Loucy (cell line): ENCODE results near the gene MTURN.

Source experiments
- H2AFZ ChIP-seq: fragments of 200-600 bp; sonication (generic); 2 replicates; pipeline ENCODE4 v1.6.0; 2016; ENCODE audit warnings: antibody characterized with exemption, mild to moderate bottlenecking, low read length, moderate library complexity
- H3F3A ChIP-seq: fragments of 200-600 bp; 2 replicates; pipeline ENCODE4 v1.6.0; 2016; ENCODE audit warnings: antibody characterized with exemption, low read depth, mild to moderate bottlenecking
- H3K27me3 ChIP-seq: fragments of 200-600 bp; sonication (generic); 2 replicates; pipeline ENCODE4 v1.6.1; 2014; ENCODE audit warnings: low read length, mild to moderate bottlenecking; ENCODE audit not compliant: insufficient read depth, poor library complexity, severe bottlenecking
- H3K36me3 ChIP-seq: fragments of 200-600 bp; sonication (generic); 2 replicates; pipeline ENCODE4 v1.6.1; 2016; ENCODE audit warnings: low read length; ENCODE audit not compliant: insufficient read depth
- H3K4me1 ChIP-seq: fragments of 200-600 bp; sonication (generic); 2 replicates; pipeline ENCODE4 v1.5.1; 2014; ENCODE audit warnings: low read length, mild to moderate bottlenecking; ENCODE audit not compliant: insufficient read depth, poor library complexity, severe bottlenecking
- H3K4me2 ChIP-seq: fragments of 200-600 bp; sonication (generic); 2 replicates; pipeline ENCODE4 v1.6.0; 2014; ENCODE audit warnings: antibody characterized with exemption, low read length, low read depth, mild to moderate bottlenecking; ENCODE audit not compliant: poor library complexity, severe bottlenecking
- H3K4me3 ChIP-seq: fragments of 200-600 bp; sonication (generic); 2 replicates; pipeline ENCODE4 v1.5.1; 2014; ENCODE audit warnings: low read length, mild to moderate bottlenecking, mixed read lengths; ENCODE audit not compliant: poor library complexity, severe bottlenecking
- H3K79me2 ChIP-seq: fragments of 200-600 bp; sonication (generic); 2 replicates; pipeline ENCODE4 v1.6.1; 2014; ENCODE audit warnings: low read length; ENCODE audit not compliant: insufficient read depth
- H3K9ac ChIP-seq: fragments of 200-600 bp; sonication (generic); 2 replicates; pipeline ENCODE4 v1.6.0; 2014; ENCODE audit warnings: mild to moderate bottlenecking, low read depth, low read length, moderate library complexity; ENCODE audit not compliant: poor library complexity, severe bottlenecking
- H3K9me2 ChIP-seq: fragments of 200-600 bp; sonication (generic); replicated peaks from 2 replicates; pipeline ENCODE4 v1.6.1; 2016; ENCODE audit warnings: low read depth, low read length, mixed read lengths
- H3K9me3 ChIP-seq: fragments of 200-600 bp; sonication (generic); 2 replicates; pipeline ENCODE4 v1.6.1; 2014; ENCODE audit warnings: mild to moderate bottlenecking, antibody characterized with exemption, low read length, low read depth; ENCODE audit not compliant: insufficient read depth
- H4K20me1 ChIP-seq: fragments of 200-600 bp; sonication (generic); 2 replicates; pipeline ENCODE4 v1.6.0; 2014; ENCODE audit warnings: antibody characterized with exemption, low read length, mild to moderate bottlenecking; ENCODE audit not compliant: insufficient read depth, poor library complexity, severe bottlenecking
- CTCF ChIP-seq: fragments of 200-600 bp; sonication (generic); conservative IDR thresholded peaks from 2 replicates; pipeline ENCODE4 v1.5.1; 2014; ENCODE audit warnings: mild to moderate bottlenecking, antibody characterized with exemption, low read length
- EZH2phosphoT487 ChIP-seq: fragments of 200-600 bp; IDR thresholded peaks from 2 replicates; pipeline ENCODE4 v1.6.1; 2018; ENCODE audit warnings: antibody characterized with exemption, mild to moderate bottlenecking, moderate library complexity, borderline replicate concordance

Gene MTURN

GRCh38 chr7:30088362-30088761 lies 46.4 kb upstream of the MTURN start:
- Histone ChIP-seq H3K9me2 (no peaks in the 10 kb centered on the region), H3K9me3 (no peaks in the 10 kb centered on the region), H3F3A (no peaks in the 10 kb centered on the region), H2AFZ (no peak overlapping the region), H3K4me1 (peaks cover 7% of the 10 kb centered on the region), H3K27me3 (no peaks in the 10 kb centered on the region), H4K20me1 (no peaks in the 10 kb centered on the region), H3K36me3 (peaks cover 4% of the 10 kb centered on the region; the same call in 1 of the 2 replicates), H3K79me2 (no peaks in the 10 kb centered on the region), H3K4me3 (no peak overlapping the region), H3K4me2 (no peak overlapping the region), H3K9ac (no peak overlapping the region)
- TF ChIP-seq CTCF (no peak), EZH2phosphoT487 (no peak)

GRCh38 chr7:30090111-30090510 lies 44.7 kb upstream of the MTURN start:
- Histone ChIP-seq H3K4me2 (no peak overlapping the region), H3K79me2 (no peaks in the 10 kb centered on the region), H3K36me3 (peaks cover 4% of the 10 kb centered on the region; the same call in 1 of the 2 replicates), H3K9me3 (no peaks in the 10 kb centered on the region), H3K9ac (no peak overlapping the region), H3K9me2 (no peaks in the 10 kb centered on the region), H3F3A (no peaks in the 10 kb centered on the region), H3K4me1 (no peaks in the 10 kb centered on the region), H4K20me1 (no peaks in the 10 kb centered on the region), H3K4me3 (no peak overlapping the region), H3K27me3 (no peaks in the 10 kb centered on the region), H2AFZ (no peak overlapping the region)
- no peak for TF ChIP-seq EZH2phosphoT487
- TF ChIP-seq CTCF = no peak

DNA sequence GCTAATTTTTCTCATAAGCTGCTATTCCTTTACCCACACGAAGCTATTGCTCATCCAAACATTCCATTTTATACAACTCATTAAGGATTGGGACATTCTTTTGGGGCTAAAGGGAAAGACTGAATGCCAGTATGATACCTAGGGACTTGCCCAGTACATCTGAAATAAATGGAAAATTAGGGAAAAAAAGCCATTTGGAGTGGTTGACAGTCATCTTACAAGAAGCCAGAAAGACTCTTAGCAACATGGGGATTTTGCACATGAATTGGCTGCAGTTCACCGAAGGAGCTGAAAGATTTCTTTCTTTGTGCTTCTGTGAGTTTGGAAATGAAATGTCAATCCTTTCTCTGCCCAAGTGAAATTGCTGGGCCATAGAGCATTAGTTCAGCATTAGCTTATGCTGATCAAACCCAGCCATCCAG lies 43.3 kb upstream of the MTURN start:
- Histone ChIP-seq H3K9me3 (no peaks in the 10 kb centered on the region), H2AFZ (no peak overlapping the region)

More for the DNA sequence above, 43.3 kb upstream of the MTURN start:
- Histone ChIP-seq H3K27me3 (no peaks in the 10 kb centered on the region), H3K9me2 (no peaks in the 10 kb centered on the region), H3K4me2 (no peak overlapping the region), H3K79me2 (no peaks in the 10 kb centered on the region), H4K20me1 (no peaks in the 10 kb centered on the region), H3K4me1 (no peaks in the 10 kb centered on the region), H3F3A (no peaks in the 10 kb centered on the region), H3K4me3 (no peak overlapping the region), H3K36me3 (peaks cover 4% of the 10 kb centered on the region; the same call in 1 of the 2 replicates), H3K9ac (no peak overlapping the region)
- TF ChIP-seq EZH2phosphoT487 = no peak
- no peak for TF ChIP-seq CTCF
